HG03060 (cell line): ENCODE data around the gene SLC12A3.

Source experiments
- ATAC-seq: cut with Tn5 transposase; IDR thresholded peaks from one replicate; pipeline ENCODE4 v1.9.1; 2021; ENCODE audit warnings: low read depth, moderate number of reproducible peaks; ENCODE audit not compliant: unreplicated experiment

Gene SLC12A3

DNA sequence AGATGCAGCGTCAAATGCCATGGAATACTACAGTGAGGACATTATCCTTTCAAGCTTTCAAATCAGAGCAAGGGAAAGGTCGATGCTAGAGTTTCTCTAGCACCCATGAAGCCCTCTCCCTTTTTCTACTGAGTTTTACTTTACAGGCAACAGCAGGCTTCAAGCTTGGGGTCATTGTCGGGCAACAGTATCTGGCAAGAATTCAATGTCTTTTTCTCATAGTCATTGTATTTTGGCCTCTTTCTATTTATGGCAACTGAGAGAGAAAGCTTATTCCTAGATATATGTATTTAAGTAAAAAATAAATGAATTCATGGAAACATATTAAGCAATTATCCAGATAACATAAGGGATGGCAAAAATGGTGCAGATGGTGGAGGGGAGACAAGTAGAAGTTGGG, 96.4 kb downstream of the SLC12A3 start:
- ATAC-seq = no peak

GRCh38 chr16:56961851-56962281, 96.9 kb downstream of the SLC12A3 start, which contains the start of gene CETP:
Gene CETP (plus strand): TSS chr16:56961950. CDS start chr16:56961980, 30 bp downstream.
- ATAC-seq = no peak

- ATAC-seq = no peak
Observed at GRCh38 chr16:56964243-56965148, 99.5 kb downstream of the SLC12A3 start.
